Bronchial epithelial cell (primary cell): ENCODE data around the gene ADAM12. TPM values are rescaled to one million over a fixed set of nuclear protein-coding genes. Genes with fewer than 3 reads are reported as not detected.

Source experiments
- DNase-seq: peaks from one replicate; pipeline ENCODE4 v3.0.0-alpha.2; 2010; ENCODE audit warnings: low read depth
- FAIRE-seq: peaks from 2 replicates; lab custom pipeline; 2011; peaks lifted over from hg19 to GRCh38; lab: Jason Lieb, UNC
- H3K27me3 ChIP-seq: 2 replicates; pipeline ENCODE4 v1.5.1; 2011; ENCODE audit warnings: low read length; ENCODE audit not compliant: control insufficient read depth, insufficient read depth
- H3K36me3 ChIP-seq: 2 replicates; pipeline ENCODE4 v1.5.1; 2011; ENCODE audit warnings: low read length; ENCODE audit not compliant: control insufficient read depth, insufficient read depth
- H3K4me3 ChIP-seq: 2 replicates; pipeline ENCODE4 v1.5.1; 2011; ENCODE audit warnings: mild to moderate bottlenecking, low read depth, low read length, control low read depth
- CTCF ChIP-seq: IDR thresholded peaks from 2 replicates; pipeline ENCODE4 v1.5.1; 2011; ENCODE audit warnings: mild to moderate bottlenecking, moderate library complexity, low read length, control low read depth, inconsistent platforms; ENCODE audit not compliant: insufficient read depth, severe bottlenecking
- total RNA-seq: library from RNA; depleted of rRNA; stranded (reverse); fragments of >200 nt; gene quantifications from 2 replicates; pipeline ENCODE4 v1.2.1, GENCODE V29; 2014

The ADAM12 gene
- total RNA-seq, 1 donor from 2014 or later, result 1.8 TPM

GRCh38 chr10:126098226-126098581 lies 290.1 kb downstream of the ADAM12 start:
- H3K27me3 ChIP-seq, result no peaks in the 10 kb centered on the region
- DNase-seq, result no peak
- no peak for FAIRE-seq
- H3K36me3 ChIP-seq, result no peaks in the 10 kb centered on the region
- TF ChIP-seq CTCF, result no peak
- no peak overlapping the region for H3K4me3 ChIP-seq

- no peak overlapping the region for H3K4me3 ChIP-seq
- DNase-seq, result no peak
- no peaks in the 10 kb centered on the region for H3K36me3 ChIP-seq
- FAIRE-seq, result no peak
- peak; percentile 15 for TF ChIP-seq CTCF
- no peaks in the 10 kb centered on the region for H3K27me3 ChIP-seq
Observed at GRCh38 chr10:126097558-126098225, 290.6 kb downstream of the ADAM12 start.

- no peak overlapping the region for H3K4me3 ChIP-seq
- H3K36me3 ChIP-seq, result no peaks in the 10 kb centered on the region
- no peak for TF ChIP-seq CTCF
- peak; percentile 11 for DNase-seq
- no peak for FAIRE-seq
- no peaks in the 10 kb centered on the region for H3K27me3 ChIP-seq
Observed at GRCh38 chr10:126094537-126094936, 293.7 kb downstream of the ADAM12 start.

GRCh38 chr10:126092366-126093215 lies 295.7 kb downstream of the ADAM12 start:
- Histone ChIP-seq H3K36me3 (no peaks in the 10 kb centered on the region), H3K27me3 (no peaks in the 10 kb centered on the region), H3K4me3 (no peak overlapping the region)
- FAIRE-seq (no peak), DNase-seq (no peak)
- no peak for TF ChIP-seq CTCF

- no peak for TF ChIP-seq CTCF
- peak; percentile 93 for FAIRE-seq
Observed at GRCh38 chr10:126090911-126091728, 297.2 kb downstream of the ADAM12 start.

More at GRCh38 chr10:126090911-126091728, 297.2 kb downstream of the ADAM12 start:
- peak; percentile 98 for DNase-seq
- H3K27me3 ChIP-seq, result no peaks in the 10 kb centered on the region
- no peaks in the 10 kb centered on the region for H3K36me3 ChIP-seq
- H3K4me3 ChIP-seq, result no peak overlapping the region
